ENCODE data around the gene HIRIP3. TPM values are rescaled to one million over a fixed set of nuclear protein-coding genes. Genes with fewer than 3 reads are reported as not detected.

The HIRIP3 gene
- total RNA-seq, 2 donors from 2014 or later: 38.8 to 45.8 TPM

- Mint-ChIP-seq H3K9me3 (no peaks in the 10 kb centered on the region), H3K4me1 (ENCODE audit: low read depth) (no peaks in the 10 kb centered on the region), H3K36me3 (ENCODE audit: insufficient read depth in 2 of 2) (peaks cover 3% of the 10 kb centered on the region in 2 donors), H3K27me3 (ENCODE audit: low read depth) (no peaks in the 10 kb centered on the region), H3K4me3 (no peak overlapping the region), H3K27ac (no peak overlapping the region)
- DNase-seq (no peak), ATAC-seq (replicated peaks in 1 of 2) (no peak)
Measured at GRCh38 chr16:29988346-29989075, 6.9 kb downstream of the HIRIP3 start.

DNA sequence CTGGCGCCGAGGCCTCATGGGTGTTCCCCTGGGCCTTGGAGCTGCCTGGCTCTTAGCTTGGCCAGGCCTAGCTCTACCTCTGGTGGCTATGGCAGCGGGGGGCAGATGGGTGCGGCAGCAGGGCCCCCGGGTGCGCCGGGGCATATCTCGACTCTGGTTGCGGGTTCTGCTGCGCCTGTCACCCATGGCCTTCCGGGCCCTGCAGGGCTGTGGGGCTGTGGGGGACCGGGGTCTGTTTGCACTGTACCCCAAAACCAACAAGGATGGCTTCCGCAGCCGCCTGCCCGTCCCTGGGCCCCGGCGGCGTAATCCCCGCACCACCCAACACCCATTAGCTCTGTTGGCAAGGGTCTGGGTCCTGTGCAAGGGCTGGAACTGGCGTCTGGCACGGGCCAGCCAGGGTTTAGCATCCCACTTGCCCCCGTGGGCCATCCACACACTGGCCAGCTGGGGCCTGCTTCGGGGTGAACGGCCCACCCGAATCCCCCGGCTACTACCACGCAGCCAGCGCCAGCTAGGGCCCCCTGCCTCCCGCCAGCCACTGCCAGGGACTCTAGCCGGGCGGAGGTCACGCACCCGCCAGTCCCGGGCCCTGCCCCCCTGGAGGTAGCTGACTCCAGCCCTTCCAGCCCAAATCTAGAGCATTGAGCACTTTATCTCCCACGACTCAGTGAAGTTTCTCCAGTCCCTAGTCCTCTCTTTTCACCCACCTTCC lies 7.9 kb downstream of the HIRIP3 start:
- no peaks in the 10 kb centered on the region for H3K4me1 Mint-ChIP-seq (ENCODE audit: low read depth)
- H3K27ac Mint-ChIP-seq: no peak overlapping the region
- DNase-seq: no peak
- no peak for ATAC-seq (replicated peaks in 1 of 2)
- no peak overlapping the region for H3K4me3 Mint-ChIP-seq
- peaks cover 3 to 6% of the 10 kb centered on the region in 2 donors for H3K36me3 Mint-ChIP-seq (ENCODE audit: insufficient read depth in 2 of 2)
- H3K27me3 Mint-ChIP-seq (ENCODE audit: low read depth): no peaks in the 10 kb centered on the region
- H3K9me3 Mint-ChIP-seq: no peaks in the 10 kb centered on the region

DNA sequence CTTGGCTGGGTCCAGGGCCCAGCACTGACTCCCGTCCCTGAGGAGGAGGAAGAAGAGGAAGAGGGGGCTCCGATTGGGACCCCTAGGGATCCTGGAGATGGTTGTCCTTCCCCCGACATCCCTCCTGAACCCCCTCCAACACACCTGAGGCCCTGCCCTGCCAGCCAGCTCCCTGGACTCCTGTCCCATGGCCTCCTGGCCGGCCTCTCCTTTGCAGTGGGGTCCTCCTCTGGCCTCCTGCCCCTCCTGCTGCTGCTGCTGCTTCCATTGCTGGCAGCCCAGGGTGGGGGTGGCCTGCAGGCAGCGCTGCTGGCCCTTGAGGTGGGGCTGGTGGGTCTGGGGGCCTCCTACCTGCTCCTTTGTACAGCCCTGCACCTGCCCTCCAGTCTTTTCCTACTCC lies 8.5 kb downstream of the HIRIP3 start:
- no peaks in the 10 kb centered on the region for H3K4me1 Mint-ChIP-seq (ENCODE audit: low read depth)
- DNase-seq (no peak), ATAC-seq (replicated peaks in 1 of 2) (no peak)
- H3K27me3 Mint-ChIP-seq (ENCODE audit: low read depth): no peaks in the 10 kb centered on the region
- no peak overlapping the region for H3K4me3 Mint-ChIP-seq
- no peak overlapping the region for H3K27ac Mint-ChIP-seq
- peaks cover 3 to 6% of the 10 kb centered on the region in 2 donors for H3K36me3 Mint-ChIP-seq (ENCODE audit: insufficient read depth in 2 of 2)
- H3K9me3 Mint-ChIP-seq: no peaks in the 10 kb centered on the region

DNA sequence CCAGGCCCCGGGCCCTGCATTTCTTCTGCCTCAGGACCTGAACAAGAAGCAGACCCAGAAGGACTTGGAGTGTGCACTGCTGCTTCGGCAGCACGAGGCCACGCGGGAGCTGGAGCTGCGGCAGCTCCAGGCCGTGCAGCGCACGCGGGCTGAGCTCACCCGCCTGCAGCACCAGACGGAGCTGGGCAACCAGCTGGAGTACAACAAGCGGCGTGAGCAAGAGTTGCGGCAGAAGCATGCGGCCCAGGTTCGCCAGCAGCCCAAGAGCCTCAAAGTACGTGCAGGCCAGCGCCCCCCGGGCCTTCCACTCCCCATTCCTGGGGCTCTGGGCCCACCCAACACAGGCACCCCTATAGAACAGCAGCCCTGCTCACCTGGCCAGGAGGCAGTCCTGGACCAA lies 9.2 kb downstream of the HIRIP3 start:
- H3K27me3 Mint-ChIP-seq (ENCODE audit: low read depth): no peaks in the 10 kb centered on the region
- H3K27ac Mint-ChIP-seq: no peak overlapping the region
- no peak for DNase-seq
- H3K4me3 Mint-ChIP-seq: no peak overlapping the region
- H3K4me1 Mint-ChIP-seq (ENCODE audit: low read depth): no peaks in the 10 kb centered on the region
- H3K9me3 Mint-ChIP-seq: no peaks in the 10 kb centered on the region
- H3K36me3 Mint-ChIP-seq (ENCODE audit: insufficient read depth in 2 of 2): peaks cover 3 to 6% of the 10 kb centered on the region in 2 donors
- ATAC-seq (replicated peaks in 1 of 2): no peak

GRCh38 chr16:29985271-29985811 lies 10.1 kb downstream of the HIRIP3 start:
- Mint-ChIP-seq H3K9me3 (no peaks in the 10 kb centered on the region), H3K4me1 (ENCODE audit: low read depth) (no peaks in the 10 kb centered on the region), H3K36me3 (ENCODE audit: insufficient read depth in 2 of 2) (peaks cover 3 to 9% of the 10 kb centered on the region in 2 donors), H3K27me3 (ENCODE audit: low read depth) (no peaks in the 10 kb centered on the region), H3K4me3 (no peak overlapping the region), H3K27ac (no peak overlapping the region)
- DNase-seq: no peak
- no peak for ATAC-seq (replicated peaks in 1 of 2)

DNA sequence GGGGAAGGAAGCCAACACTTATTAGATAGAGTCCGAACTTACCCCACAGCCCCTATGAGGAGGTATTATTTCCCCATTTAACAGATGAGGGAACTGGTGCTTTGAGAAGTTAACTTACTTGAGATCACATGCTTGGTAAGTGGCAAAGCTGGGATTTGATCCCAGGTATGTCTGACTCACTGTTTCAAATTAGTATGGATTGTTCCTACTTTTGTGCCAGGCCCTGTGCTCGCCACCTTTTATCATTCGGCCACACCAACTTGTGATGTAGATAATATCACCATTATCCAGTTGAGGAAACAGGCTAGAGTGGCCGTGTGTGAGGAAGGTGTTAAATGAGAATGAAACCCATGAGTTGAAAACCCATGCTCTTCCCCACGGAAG lies 10.7 kb downstream of the HIRIP3 start:
- DNase-seq: no peak
- no peaks in the 10 kb centered on the region for H3K9me3 Mint-ChIP-seq
- H3K4me1 Mint-ChIP-seq (ENCODE audit: low read depth): no peaks in the 10 kb centered on the region
- no peak overlapping the region for H3K27ac Mint-ChIP-seq
- no peaks in the 10 kb centered on the region for H3K27me3 Mint-ChIP-seq (ENCODE audit: low read depth)
- no peak overlapping the region for H3K4me3 Mint-ChIP-seq
- ATAC-seq (replicated peaks in 1 of 2): no peak
- peaks cover 3 to 12% of the 10 kb centered on the region in 2 donors for H3K36me3 Mint-ChIP-seq (ENCODE audit: insufficient read depth in 2 of 2)

DNA sequence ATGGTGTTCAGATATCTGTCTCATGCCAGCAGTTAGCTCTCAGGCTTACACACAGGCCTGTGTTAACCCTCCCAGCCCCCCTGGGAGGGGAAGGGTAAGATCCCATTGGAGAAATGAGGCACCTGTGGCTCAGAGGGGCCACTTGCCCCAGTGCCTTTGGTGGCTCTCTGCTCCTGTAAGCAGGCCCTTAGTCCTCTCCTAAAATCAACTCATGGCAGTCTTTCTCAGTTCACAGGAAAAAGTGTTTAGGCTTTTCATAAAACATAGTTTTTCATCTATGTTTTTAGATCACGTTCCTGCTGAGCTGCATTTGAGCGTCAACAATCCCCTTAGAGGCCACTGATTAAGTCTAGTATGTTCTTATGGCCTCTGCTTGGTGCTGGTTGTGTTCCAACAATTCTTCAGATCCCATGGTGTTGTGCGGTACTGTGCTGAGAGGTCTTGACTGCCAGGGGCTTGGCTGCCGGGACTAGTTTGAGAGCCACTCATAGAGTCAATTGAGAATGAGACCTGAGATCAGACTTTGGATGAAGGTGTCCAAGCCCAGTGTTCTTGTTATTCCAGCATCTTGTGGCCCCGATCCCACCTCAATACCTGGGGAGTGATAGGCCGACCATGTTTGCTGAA lies 11.2 kb downstream of the HIRIP3 start:
- no peaks in the 10 kb centered on the region for H3K4me1 Mint-ChIP-seq (ENCODE audit: low read depth)
- no peaks in the 10 kb centered on the region for H3K27me3 Mint-ChIP-seq (ENCODE audit: low read depth)
- H3K36me3 Mint-ChIP-seq (ENCODE audit: insufficient read depth in 2 of 2): peaks cover 3 to 16% of the 10 kb centered on the region in 2 donors
- ATAC-seq (replicated peaks in 1 of 2) (no peak), DNase-seq (no peak)
- no peaks in the 10 kb centered on the region for H3K9me3 Mint-ChIP-seq
- no peak overlapping the region for H3K27ac Mint-ChIP-seq
- H3K4me3 Mint-ChIP-seq: no peak overlapping the region

DNA sequence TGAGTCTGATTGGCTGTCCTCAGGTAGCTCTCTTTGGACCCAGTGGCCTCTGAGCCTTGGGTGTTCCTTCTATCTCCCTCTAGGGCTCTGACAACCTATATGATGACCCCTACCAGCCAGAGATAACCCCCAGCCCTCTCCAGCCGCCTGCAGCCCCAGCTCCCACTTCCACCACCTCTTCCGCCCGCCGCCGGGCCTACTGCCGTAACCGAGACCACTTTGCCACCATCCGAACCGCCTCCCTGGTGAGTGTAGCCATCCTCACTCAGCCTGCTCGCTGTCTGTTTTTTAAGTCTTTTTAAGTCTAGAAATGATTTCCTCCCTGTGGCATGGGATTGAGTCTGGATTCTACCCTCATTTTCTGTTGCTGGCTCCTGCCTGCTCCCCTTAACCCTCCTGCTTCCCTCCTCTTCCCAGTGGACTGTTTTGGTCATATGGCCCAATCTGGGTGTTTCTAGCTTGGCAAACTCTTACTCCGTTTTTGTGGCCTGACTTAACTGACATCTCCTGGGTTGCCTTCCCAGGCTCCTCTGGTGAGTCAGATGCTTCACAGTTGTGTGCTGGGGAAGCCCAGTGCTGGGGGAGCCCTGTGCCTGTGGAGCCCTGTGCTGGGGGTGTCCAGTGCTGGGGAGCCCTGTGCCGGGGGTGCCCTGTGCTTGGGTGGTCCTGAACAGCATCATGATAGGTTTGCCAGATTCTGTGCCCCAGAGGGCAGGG lies 11.8 kb downstream of the HIRIP3 start:
- Mint-ChIP-seq H3K4me1 (ENCODE audit: low read depth) (no peaks in the 10 kb centered on the region), H3K9me3 (no peaks in the 10 kb centered on the region), H3K27me3 (ENCODE audit: low read depth) (no peaks in the 10 kb centered on the region), H3K4me3 (no peak overlapping the region), H3K27ac (no peak overlapping the region), H3K36me3 (ENCODE audit: insufficient read depth in 2 of 2) (peaks cover 6 to 16% of the 10 kb centered on the region in 2 donors)
- DNase-seq (no peak), ATAC-seq (replicated peaks in 1 of 2) (no peak)

DNA sequence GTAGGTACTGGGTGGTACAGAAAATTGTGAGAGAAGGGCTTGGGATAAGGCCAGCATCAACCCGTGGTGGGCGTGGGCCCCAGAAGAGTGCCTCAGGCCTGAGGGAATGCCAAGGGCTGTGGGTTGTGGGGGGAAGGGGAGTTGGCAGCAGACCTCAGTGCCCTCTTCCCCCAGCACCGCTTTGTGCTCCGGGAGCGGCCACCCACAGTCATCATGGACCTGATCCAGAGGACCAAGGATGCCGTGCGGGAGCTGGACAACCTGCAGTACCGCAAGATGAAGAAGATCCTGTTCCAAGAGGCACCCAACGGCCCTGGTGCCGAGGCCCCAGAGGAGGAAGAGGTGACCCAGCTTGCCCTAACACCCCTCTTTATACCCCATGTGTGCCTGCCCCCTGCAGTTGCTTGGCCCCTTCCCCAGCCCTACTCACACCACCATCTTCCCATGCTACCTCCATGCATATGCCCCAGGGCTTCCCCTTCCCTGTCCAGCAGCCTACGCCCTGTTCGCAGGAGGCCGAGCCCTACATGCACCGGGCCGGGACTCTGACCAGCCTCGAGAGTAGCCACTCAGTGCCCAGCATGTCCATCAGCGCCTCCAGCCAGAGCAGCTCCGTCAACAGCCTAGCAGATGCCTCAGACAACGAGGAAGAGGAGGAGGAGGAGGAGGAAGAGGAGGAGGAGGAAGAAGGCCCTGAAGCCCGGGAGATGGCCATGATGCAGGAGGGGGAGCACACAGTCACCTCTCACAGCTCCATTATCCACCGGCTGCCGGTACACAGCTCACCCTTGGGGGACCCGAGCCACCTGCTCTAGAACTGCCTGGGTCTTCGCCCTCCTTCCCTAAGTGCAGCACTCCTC lies 12.6 kb downstream of the HIRIP3 start:
- H3K27ac Mint-ChIP-seq: no peak overlapping the region
- ATAC-seq (replicated peaks in 1 of 2) (no peak), DNase-seq (no peak)
- no peaks in the 10 kb centered on the region for H3K9me3 Mint-ChIP-seq
- no peak overlapping the region for H3K4me3 Mint-ChIP-seq
- H3K4me1 Mint-ChIP-seq (ENCODE audit: low read depth): no peaks in the 10 kb centered on the region
- H3K27me3 Mint-ChIP-seq (ENCODE audit: low read depth): no peaks in the 10 kb centered on the region
- peaks cover 7 to 17% of the 10 kb centered on the region in 2 donors for H3K36me3 Mint-ChIP-seq (ENCODE audit: insufficient read depth in 2 of 2)

DNA sequence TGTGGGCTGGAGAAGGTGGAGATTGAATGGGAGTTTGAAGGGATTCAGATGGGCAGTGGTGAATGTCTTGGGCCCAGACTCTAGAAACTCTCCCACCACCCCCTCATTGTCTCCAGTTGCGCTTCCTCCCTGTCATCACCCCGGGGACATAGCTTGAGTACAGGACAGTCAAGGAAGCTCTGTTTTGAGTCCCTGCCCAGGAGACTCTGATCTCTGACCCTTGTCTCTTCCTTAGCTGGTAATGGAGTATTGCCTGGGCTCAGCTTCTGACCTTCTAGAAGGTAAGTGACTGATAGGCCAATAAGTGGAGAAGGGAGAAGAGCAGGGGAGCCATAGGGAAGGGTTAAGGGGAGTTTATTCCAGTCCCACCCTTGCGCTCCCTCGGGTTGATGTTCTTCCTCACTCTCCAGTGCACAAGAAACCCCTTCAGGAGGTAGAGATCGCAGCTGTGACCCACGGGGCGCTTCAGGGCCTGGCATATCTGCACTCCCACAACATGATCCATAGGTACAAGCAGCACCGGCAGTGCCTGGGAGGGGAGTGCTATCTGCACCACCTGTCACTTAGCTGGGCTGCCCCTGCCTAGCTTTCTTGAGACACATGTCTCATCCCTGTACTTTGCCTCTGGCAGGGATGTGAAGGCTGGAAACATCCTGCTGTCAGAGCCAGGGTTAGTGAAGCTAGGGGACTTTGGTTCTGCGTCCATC lies 16.7 kb downstream of the HIRIP3 start:
- H3K27me3 Mint-ChIP-seq (ENCODE audit: low read depth): no peaks in the 10 kb centered on the region
- peaks cover 27% of the 10 kb centered on the region for H3K4me1 Mint-ChIP-seq (ENCODE audit: low read depth)
- ATAC-seq (replicated peaks in 1 of 2) (no peak), DNase-seq (no peak)
- no peaks in the 10 kb centered on the region for H3K9me3 Mint-ChIP-seq
- no peak overlapping the region for H3K4me3 Mint-ChIP-seq
- no peak overlapping the region for H3K27ac Mint-ChIP-seq
- peaks cover 7 to 18% of the 10 kb centered on the region in 2 donors for H3K36me3 Mint-ChIP-seq (ENCODE audit: insufficient read depth in 2 of 2)

- Mint-ChIP-seq H3K27me3 (ENCODE audit: low read depth) (no peaks in the 10 kb centered on the region), H3K4me3 (no peak overlapping the region), H3K27ac (no peak overlapping the region), H3K36me3 (ENCODE audit: insufficient read depth in 2 of 2) (peaks cover 9 to 15% of the 10 kb centered on the region in 2 donors), H3K9me3 (no peaks in the 10 kb centered on the region), H3K4me1 (ENCODE audit: low read depth) (peaks cover 31% of the 10 kb centered on the region)
- no peak for DNase-seq
- ATAC-seq (replicated peaks in 1 of 2): no peak
Measured at GRCh38 chr16:29978081-29978480, 17.3 kb downstream of the HIRIP3 start.
